HEK293 (cell line): ENCODE measurements around the gene RBMS1.

Source experiments
- KLF8 ChIP-seq: fragments of 450-650 bp; formaldehyde crosslinking; IDR thresholded peaks from 2 replicates; pipeline ENCODE4 v1.5.1; 2016; ENCODE audit warnings: missing biosample characterization, missing genetic modification characterization
- PRDM1 ChIP-seq: fragments of 450-650 bp; formaldehyde crosslinking; IDR thresholded peaks from 2 replicates; pipeline ENCODE4; 2016; ENCODE audit warnings: missing biosample characterization, missing genetic modification characterization
- SCRT2 ChIP-seq: fragments of 450-650 bp; formaldehyde crosslinking; IDR thresholded peaks from 2 replicates; pipeline ENCODE4 v1.5.1; 2016; ENCODE audit warnings: missing biosample characterization, missing genetic modification characterization
- ZBTB11 ChIP-seq: fragments of 450-650 bp; formaldehyde crosslinking; conservative IDR thresholded peaks from 2 replicates; pipeline ENCODE4 v1.5.1; 2016; ENCODE audit warnings: low read depth, missing biosample characterization, missing genetic modification characterization
- ZBTB17 ChIP-seq: fragments of 450-650 bp; formaldehyde crosslinking; IDR thresholded peaks from 2 replicates; pipeline ENCODE4 v1.5.1; 2016; ENCODE audit warnings: missing biosample characterization, missing genetic modification characterization
- ZBTB21 ChIP-seq: fragments of 450-650 bp; formaldehyde crosslinking; IDR thresholded peaks from 2 replicates; pipeline ENCODE4 v1.5.1; 2017; ENCODE audit warnings: missing biosample characterization, missing genetic modification characterization
- ZBTB8A ChIP-seq: fragments of 450-650 bp; formaldehyde crosslinking; IDR thresholded peaks from 2 replicates; pipeline ENCODE4 v1.5.1; 2016; ENCODE audit warnings: missing biosample characterization, missing genetic modification characterization
- ZEB2 ChIP-seq: fragments of 450-650 bp; formaldehyde crosslinking; IDR thresholded peaks from 2 replicates; pipeline ENCODE4 v1.5.1; 2016; ENCODE audit warnings: missing biosample characterization, missing genetic modification characterization
- ZFP3 ChIP-seq: fragments of 450-650 bp; formaldehyde crosslinking; IDR thresholded peaks from 2 replicates; pipeline ENCODE4 v1.5.1; 2016; ENCODE audit warnings: low read depth, missing biosample characterization, missing genetic modification characterization
- ZNF132 ChIP-seq: fragments of 450-650 bp; formaldehyde crosslinking; IDR thresholded peaks from 2 replicates; pipeline ENCODE4 v1.5.1; 2017; ENCODE audit warnings: missing biosample characterization, missing genetic modification characterization, borderline replicate concordance
- ZNF174 ChIP-seq: fragments of 450-650 bp; formaldehyde crosslinking; IDR thresholded peaks from 2 replicates; pipeline ENCODE4 v1.5.0; 2017; ENCODE audit warnings: missing biosample characterization, mild to moderate bottlenecking, missing genetic modification characterization
- ZNF2 ChIP-seq: fragments of 450-650 bp; formaldehyde crosslinking; IDR thresholded peaks from 2 replicates; pipeline ENCODE4 v1.5.1; 2016; ENCODE audit warnings: missing biosample characterization, missing genetic modification characterization
- ZNF335 ChIP-seq: fragments of 450-650 bp; formaldehyde crosslinking; conservative IDR thresholded peaks from 2 replicates; pipeline ENCODE4 v1.5.1; 2016; ENCODE audit warnings: missing biosample characterization, missing genetic modification characterization
- ZNF596 ChIP-seq: fragments of 450-650 bp; IDR thresholded peaks from 2 replicates; pipeline ENCODE4 v1.5.0; 2018; ENCODE audit warnings: missing biosample characterization, mild to moderate bottlenecking, missing genetic modification characterization, moderate library complexity
- ZNF629 ChIP-seq: fragments of 450-650 bp; formaldehyde crosslinking; IDR thresholded peaks from 2 replicates; pipeline ENCODE4 v1.5.1; 2017; ENCODE audit warnings: missing biosample characterization, missing genetic modification characterization
- ZNF768 ChIP-seq: fragments of 450-650 bp; formaldehyde crosslinking; IDR thresholded peaks from 2 replicates; pipeline ENCODE4 v1.5.1; 2018; ENCODE audit warnings: missing biosample characterization, mild to moderate bottlenecking, missing genetic modification characterization
- ZNF792 ChIP-seq: fragments of 450-650 bp; formaldehyde crosslinking; IDR thresholded peaks from 2 replicates; pipeline ENCODE4 v1.5.1; 2016; ENCODE audit warnings: missing biosample characterization, missing genetic modification characterization
- ZSCAN4 ChIP-seq: fragments of 450-650 bp; formaldehyde crosslinking; IDR thresholded peaks from 2 replicates; pipeline ENCODE4 v1.5.1; 2017; ENCODE audit warnings: missing biosample characterization, missing genetic modification characterization
- TF ChIP-seq, protein P1 (sequence below): fragments of 450-650 bp; formaldehyde crosslinking; IDR thresholded peaks from 2 replicates; pipeline ENCODE4 v1.5.1; 2016; ENCODE audit warnings: missing biosample characterization, missing genetic modification characterization
- TF ChIP-seq, protein P2 (sequence below): fragments of 450-650 bp; formaldehyde crosslinking; IDR thresholded peaks from 2 replicates; pipeline ENCODE4 v1.5.1; 2016; ENCODE audit warnings: missing biosample characterization, missing genetic modification characterization
- TF ChIP-seq, protein P3 (sequence below): fragments of 450-650 bp; formaldehyde crosslinking; IDR thresholded peaks from 2 replicates; pipeline ENCODE4 v1.5.1; 2016; ENCODE audit warnings: missing biosample characterization, missing genetic modification characterization

The RBMS1 gene

DNA sequence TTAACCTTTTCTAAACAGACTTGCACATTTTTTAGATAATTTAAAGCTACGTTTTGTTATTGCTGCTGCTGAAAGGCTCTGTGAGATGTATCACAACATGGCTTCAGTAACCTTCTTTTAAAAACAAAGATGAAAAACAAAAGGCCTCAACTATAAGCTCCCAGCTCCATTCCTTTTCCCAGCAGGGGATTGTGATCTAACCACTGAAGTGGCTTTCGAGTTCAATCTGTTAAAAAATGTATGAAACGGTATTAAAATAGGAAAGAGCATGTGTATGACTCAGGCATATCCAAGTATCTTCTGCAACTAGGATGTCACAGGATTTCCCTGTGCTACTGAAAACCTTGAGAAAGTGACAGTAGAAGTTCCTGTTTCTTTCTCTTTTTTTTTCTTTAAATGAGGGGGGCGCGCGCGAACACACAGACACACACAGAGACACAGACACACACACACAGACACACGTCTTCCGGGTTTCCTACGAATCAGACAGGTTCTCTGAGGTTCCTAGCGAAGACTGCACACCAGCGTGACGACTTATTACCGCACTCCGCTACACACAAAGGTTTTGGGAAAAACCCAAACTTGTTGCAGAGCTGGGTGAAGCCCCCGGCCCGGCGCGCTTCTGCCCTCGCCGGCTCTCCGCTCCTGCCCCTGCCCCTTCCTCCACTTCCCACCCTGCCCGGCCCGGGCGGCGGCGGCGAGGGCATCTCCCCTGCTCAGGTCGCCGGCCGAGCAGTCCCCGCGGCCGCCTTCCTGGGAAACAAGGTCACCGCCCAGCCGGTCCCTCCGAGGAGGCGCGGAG, 86.8 kb downstream of the RBMS1 start (continued):
- peak; percentile 28; the same call in 1 of the 2 replicates for TF ChIP-seq ZBTB11
- peak; percentile 89 for TF ChIP-seq PRDM1 (tag by site-specific recombination)
- TF ChIP-seq, protein P1, sequence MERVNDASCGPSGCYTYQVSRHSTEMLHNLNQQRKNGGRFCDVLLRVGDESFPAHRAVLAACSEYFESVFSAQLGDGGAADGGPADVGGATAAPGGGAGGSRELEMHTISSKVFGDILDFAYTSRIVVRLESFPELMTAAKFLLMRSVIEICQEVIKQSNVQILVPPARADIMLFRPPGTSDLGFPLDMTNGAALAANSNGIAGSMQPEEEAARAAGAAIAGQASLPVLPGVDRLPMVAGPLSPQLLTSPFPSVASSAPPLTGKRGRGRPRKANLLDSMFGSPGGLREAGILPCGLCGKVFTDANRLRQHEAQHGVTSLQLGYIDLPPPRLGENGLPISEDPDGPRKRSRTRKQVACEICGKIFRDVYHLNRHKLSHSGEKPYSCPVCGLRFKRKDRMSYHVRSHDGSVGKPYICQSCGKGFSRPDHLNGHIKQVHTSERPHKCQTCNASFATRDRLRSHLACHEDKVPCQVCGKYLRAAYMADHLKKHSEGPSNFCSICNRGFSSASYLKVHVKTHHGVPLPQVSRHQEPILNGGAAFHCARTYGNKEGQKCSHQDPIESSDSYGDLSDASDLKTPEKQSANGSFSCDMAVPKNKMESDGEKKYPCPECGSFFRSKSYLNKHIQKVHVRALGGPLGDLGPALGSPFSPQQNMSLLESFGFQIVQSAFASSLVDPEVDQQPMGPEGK (tag by site-specific recombination) = peak; percentile 48
- TF ChIP-seq, protein P2, sequence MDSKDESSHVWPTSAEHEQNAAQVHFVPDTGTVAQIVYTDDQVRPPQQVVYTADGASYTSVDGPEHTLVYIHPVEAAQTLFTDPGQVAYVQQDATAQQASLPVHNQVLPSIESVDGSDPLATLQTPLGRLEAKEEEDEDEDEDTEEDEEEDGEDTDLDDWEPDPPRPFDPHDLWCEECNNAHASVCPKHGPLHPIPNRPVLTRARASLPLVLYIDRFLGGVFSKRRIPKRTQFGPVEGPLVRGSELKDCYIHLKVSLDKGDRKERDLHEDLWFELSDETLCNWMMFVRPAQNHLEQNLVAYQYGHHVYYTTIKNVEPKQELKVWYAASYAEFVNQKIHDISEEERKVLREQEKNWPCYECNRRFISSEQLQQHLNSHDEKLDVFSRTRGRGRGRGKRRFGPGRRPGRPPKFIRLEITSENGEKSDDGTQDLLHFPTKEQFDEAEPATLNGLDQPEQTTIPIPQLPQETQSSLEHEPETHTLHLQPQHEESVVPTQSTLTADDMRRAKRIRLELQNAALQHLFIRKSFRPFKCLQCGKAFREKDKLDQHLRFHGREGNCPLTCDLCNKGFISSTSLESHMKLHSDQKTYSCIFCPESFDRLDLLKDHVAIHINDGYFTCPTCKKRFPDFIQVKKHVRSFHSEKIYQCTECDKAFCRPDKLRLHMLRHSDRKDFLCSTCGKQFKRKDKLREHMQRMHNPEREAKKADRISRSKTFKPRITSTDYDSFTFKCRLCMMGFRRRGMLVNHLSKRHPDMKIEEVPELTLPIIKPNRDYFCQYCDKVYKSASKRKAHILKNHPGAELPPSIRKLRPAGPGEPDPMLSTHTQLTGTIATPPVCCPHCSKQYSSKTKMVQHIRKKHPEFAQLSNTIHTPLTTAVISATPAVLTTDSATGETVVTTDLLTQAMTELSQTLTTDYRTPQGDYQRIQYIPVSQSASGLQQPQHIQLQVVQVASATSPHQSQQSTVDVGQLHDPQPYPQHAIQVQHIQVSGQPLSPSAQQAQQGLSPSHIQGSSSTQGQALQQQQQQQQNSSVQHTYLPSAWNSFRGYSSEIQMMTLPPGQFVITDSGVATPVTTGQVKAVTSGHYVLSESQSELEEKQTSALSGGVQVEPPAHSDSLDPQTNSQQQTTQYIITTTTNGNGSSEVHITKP (tag by site-specific recombination) = peak; percentile 35; the same call in 1 of the 2 replicates
- TF ChIP-seq SCRT2 = peak; percentile 90
- 0 out of 2 replicates have a peak, but pooled peaks have one; percentile 30 for TF ChIP-seq ZNF2
- no peak for TF ChIP-seq ZNF596 (tag by site-specific recombination)
- TF ChIP-seq, protein P3, sequence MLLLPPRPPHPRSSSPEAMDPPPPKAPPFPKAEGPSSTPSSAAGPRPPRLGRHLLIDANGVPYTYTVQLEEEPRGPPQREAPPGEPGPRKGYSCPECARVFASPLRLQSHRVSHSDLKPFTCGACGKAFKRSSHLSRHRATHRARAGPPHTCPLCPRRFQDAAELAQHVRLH (tag by site-specific recombination) = 0 out of 2 replicates have a peak, but pooled peaks have one; percentile 28
- TF ChIP-seq ZBTB21 (tag by site-specific recombination) = 0 out of 2 replicates have a peak, but pooled peaks have one; percentile 15
- 0 out of 2 replicates have a peak, but pooled peaks have one; percentile 28 for TF ChIP-seq ZNF629 (tag by site-specific recombination)
- no peak for TF ChIP-seq ZFP3
- TF ChIP-seq ZNF335 = peak; percentile 59
- TF ChIP-seq ZNF792 (tag by site-specific recombination) = no peak
- peak; percentile 63 for TF ChIP-seq ZSCAN4
- no peak for TF ChIP-seq ZNF132 (tag by site-specific recombination)
- TF ChIP-seq ZNF174 = no peak
- TF ChIP-seq ZNF768 = peak; percentile 63; the same call in 1 of the 2 replicates
- 0 out of 2 replicates have a peak, but pooled peaks have one; percentile 28 for TF ChIP-seq ZEB2 (tag by site-specific recombination)
- peak; percentile 38; the same call in 1 of the 2 replicates for TF ChIP-seq KLF8 (tag by site-specific recombination)
- peak; percentile 35; the same call in 1 of the 2 replicates for TF ChIP-seq ZBTB17 (tag by site-specific recombination)
- TF ChIP-seq ZBTB8A = peak; percentile 48; the same call in 1 of the 2 replicates
- TF ChIP-seq, all 188 proteins: peak for 26
